ENCODE results near the gene NATD1. TPM values are rescaled to one million over a fixed set of nuclear protein-coding genes. Genes with fewer than 3 reads are reported as not detected.

The NATD1 gene
- total and polyA plus RNA-seq, 2 of the 8 experiments (the other 6 are each of a cell fraction or from before 2014, with no cell fraction given), result 5.4 to 8.4 TPM

DNA sequence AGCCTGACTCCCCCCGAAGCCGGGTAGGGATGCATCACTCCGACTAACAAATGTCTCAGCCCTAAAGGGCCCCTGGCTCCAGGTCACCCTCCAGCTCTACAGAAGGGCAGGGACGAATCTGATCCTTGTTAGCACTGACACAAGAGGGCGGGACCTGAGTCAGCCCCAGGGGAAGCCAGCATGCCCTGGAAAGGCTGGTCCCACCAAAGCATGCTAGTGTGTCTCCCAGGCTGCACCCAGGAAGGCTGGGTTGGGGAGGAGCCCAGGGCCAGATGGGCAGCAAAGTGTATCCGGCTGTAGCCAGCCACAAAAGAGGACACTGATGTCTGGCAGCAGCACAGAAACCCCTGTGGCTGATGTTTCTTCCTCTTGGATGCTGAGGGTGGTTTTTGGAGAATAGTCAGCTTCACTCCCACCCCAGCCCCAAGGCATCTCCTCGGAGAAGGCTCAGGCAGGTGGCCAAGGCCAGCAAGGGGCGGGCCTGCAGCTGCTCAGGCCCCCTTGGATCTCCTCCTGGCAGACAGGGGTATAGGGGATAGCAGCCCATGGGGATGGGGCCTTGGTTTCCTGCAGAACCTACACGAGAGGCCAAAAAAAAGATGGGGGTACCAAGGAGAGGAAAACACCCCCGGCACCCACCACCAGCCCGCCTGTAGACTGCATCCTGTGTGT, 11.0 kb downstream of the NATD1 start:
- no peaks in the 10 kb centered on the region for H3K27me3 ChIP-seq (replicated peaks in 1 of 4; ENCODE audit: control insufficient read depth in 3 of 4, extremely low read depth in 1 of 4, insufficient read depth in 3 of 4, low read length in 3 of 4)
- no peak overlapping the region for H4K5ac ChIP-seq (ENCODE audit: insufficient read length, low read depth, low read length)
- H3K18ac ChIP-seq (ENCODE audit: extremely low read depth, low read length), result no peak overlapping the region
- no peak overlapping the region for H2BK12ac ChIP-seq (ENCODE audit: low read depth, low read length)
- no peak overlapping the region for H2BK5ac ChIP-seq (ENCODE audit: low read depth, low read length)
- no peak overlapping the region for H4K8ac ChIP-seq (ENCODE audit: extremely low read depth, insufficient read depth, low read length)
- H2BK20ac ChIP-seq (ENCODE audit: low read length), result no peak overlapping the region
- H4K91ac ChIP-seq (replicated peaks; ENCODE audit: insufficient read length, low read length), result no peak overlapping the region
- ChIA-PET CTCF (ENCODE audit: partially characterized antibody) (interaction anchor here (1.0 to 6.0 kb wide), 4 partner anchors 7 to 113 kb away, joined by 3 to 42 read pairs (median 6); no protein-coding TSS in a partner anchor), POLR2A (ENCODE audit: partially characterized antibody) (interaction anchor here (1.0 kb wide), 1 partner anchor 91 kb away, joined by 3 read pairs; no protein-coding TSS in a partner anchor)
- H3K14ac ChIP-seq (ENCODE audit: insufficient read length), result no peak overlapping the region
- no peak for TF ChIP-seq SP2 (IDR thresholded peaks at IDR 0.05; ENCODE audit: low read length)
- no peak for TF ChIP-seq TBP (IDR thresholded peaks at IDR 0.05; ENCODE audit: low read depth, low read length)
- no peak for TF ChIP-seq EP300 (IDR thresholded peaks at IDR 0.05; ENCODE audit: borderline replicate concordance in 1 of 2, low read depth in 2 of 2, low read length in 2 of 2)
- no peak for TF ChIP-seq SRF (IDR thresholded peaks at IDR 0.05; ENCODE audit: low read depth, low read length)
- TF ChIP-seq YY1 (IDR thresholded peaks at IDR 0.05; ENCODE audit: low read depth, low read length), result no peak
- H3K23me2 ChIP-seq (ENCODE audit: low read depth, low read length), result no peaks in the 10 kb centered on the region; the same call in 1 of the 2 replicates
- no peaks in the 10 kb centered on the region for H3K36me3 ChIP-seq (ENCODE audit: control insufficient read depth in 2 of 4, insufficient read depth in 4 of 4, low read length in 3 of 4)
- no peak overlapping the region for H3K23ac ChIP-seq (ENCODE audit: insufficient read length)
- H3K56ac ChIP-seq (replicated peaks; ENCODE audit: insufficient read length, low read depth, low read length), result no peak overlapping the region
- no peak overlapping the region for H3K4me2 ChIP-seq (ENCODE audit: insufficient read depth in 1 of 2, low read depth in 2 of 2, low read length in 2 of 2)
- FAIRE-seq (no peak), DNase-seq (ENCODE audit: low read depth in 1 of 2, low spot score in 2 of 2) (no peak)
- no peak overlapping the region for H2AK5ac ChIP-seq (ENCODE audit: low read depth, low read length)
- no peak overlapping the region for H2BK120ac ChIP-seq (replicated peaks; ENCODE audit: low read depth, low read length)
- no peak overlapping the region for H3K27ac ChIP-seq (ENCODE audit: low read depth, low read length)
- H3K4me1 ChIP-seq (replicated peaks in 1 of 4; ENCODE audit: control insufficient read depth in 3 of 4, insufficient read depth in 4 of 4, low read length in 3 of 4), result peaks cover 3 to 18% (median 13%) of the 10 kb centered on the region in 4 experiments
- peaks cover 5% of the 10 kb centered on the region for H3K79me1 ChIP-seq (ENCODE audit: low read depth, low read length)
- no peak overlapping the region for H3K4me3 ChIP-seq (ENCODE audit: extremely low read depth in 1 of 4, insufficient read depth in 2 of 4, low read depth in 3 of 4, low read length in 4 of 4)
- H3K4ac ChIP-seq (replicated peaks; ENCODE audit: insufficient read length, low read depth, low read length), result no peak overlapping the region
- 83% methylated on average over 11 of the region's 11 CpGs; no CpG with 5 or more reads in 1 of the 2 experiments for WGBS, 2 experiments (ENCODE audit: extremely low coverage in 1 of 2, insufficient coverage in 1 of 2, insufficient read length in 1 of 2, insufficient replicate concordance in 2 of 2, low coverage in 1 of 2, low lambda C conversion rate in 2 of 2, missing lambda C conversion rate in 1 of 2)
- H3K9ac ChIP-seq (replicated peaks in 1 of 4; ENCODE audit: extremely low read depth in 1 of 4, low read depth in 3 of 4, low read length in 3 of 4), result no peak overlapping the region
- H3K79me2 ChIP-seq (ENCODE audit: control insufficient read depth in 1 of 2, insufficient read depth in 2 of 2, low read length in 2 of 2), result no peaks in the 10 kb centered on the region
- no peak overlapping the region; the same call in 1 of the 2 replicates for H2BK15ac ChIP-seq (ENCODE audit: low read length)
- no peaks in the 10 kb centered on the region for H3K9me3 ChIP-seq (ENCODE audit: insufficient read depth in 2 of 2, low read depth in 1 of 2, low read length in 1 of 2)
- H4K20me1 ChIP-seq (replicated peaks in 1 of 2; ENCODE audit: control insufficient read depth in 1 of 2, insufficient read depth in 2 of 2, low read length in 2 of 2), result peaks cover 0 to 3% of the 10 kb centered on the region in 2 experiments
- no peak overlapping the region for H2AFZ ChIP-seq (ENCODE audit: low read length)
